ENCODE results near the gene RAB6B.
"Not testable (repeated sequence)": the region's sequence is repeated elsewhere in the genome, so short reads cannot be mapped to it uniquely, and the experiment has no call there.

RAB6B gene

GRCh38 chr3:133799794-133800585, 95.7 kb downstream of the RAB6B start:
- Histone ChIP-seq H3K4me3 (ENCODE audit: low read length) (no peak overlapping the region), H2AFZ (ENCODE audit: low read depth, low read length) (no peak overlapping the region), H3K9me3 (ENCODE audit: low read length) (no peaks in the 10 kb centered on the region), H3K4me1 (ENCODE audit: insufficient read depth, low read length) (no peaks in the 10 kb centered on the region), H3K27me3 (ENCODE audit: insufficient read depth, low read length) (peaks cover 11% of the 10 kb centered on the region), H3K36me3 (ENCODE audit: insufficient read depth, low read length) (no peaks in the 10 kb centered on the region)

GRCh38 chr3:133797396-133798105, 98.1 kb downstream of the RAB6B start:
- peaks cover 11% of the 10 kb centered on the region for H3K27me3 ChIP-seq (ENCODE audit: insufficient read depth, low read length)

GRCh38 chr3:133792171-133792763, 103.4 kb downstream of the RAB6B start:
- Histone ChIP-seq H2AFZ (ENCODE audit: low read depth, low read length) (no peak overlapping the region), H3K4me1 (ENCODE audit: insufficient read depth, low read length) (no peaks in the 10 kb centered on the region), H3K27me3 (ENCODE audit: insufficient read depth, low read length) (no peaks in the 10 kb centered on the region), H3K4me3 (ENCODE audit: low read length) (no peak overlapping the region), H3K9me3 (ENCODE audit: low read length) (peaks cover 3% of the 10 kb centered on the region), H3K36me3 (ENCODE audit: insufficient read depth, low read length) (no peaks in the 10 kb centered on the region)

More at GRCh38 chr3:133797396-133798105, 98.1 kb downstream of the RAB6B start:
- Histone ChIP-seq H3K36me3 (ENCODE audit: insufficient read depth, low read length) (no peaks in the 10 kb centered on the region), H3K4me3 (ENCODE audit: low read length) (no peak overlapping the region), H3K9me3 (ENCODE audit: low read length) (no peaks in the 10 kb centered on the region), H2AFZ (ENCODE audit: low read depth, low read length) (no peak overlapping the region), H3K4me1 (ENCODE audit: insufficient read depth, low read length) (no peaks in the 10 kb centered on the region)

- Histone ChIP-seq H2AFZ (ENCODE audit: low read depth, low read length) (no peak overlapping the region), H3K36me3 (ENCODE audit: insufficient read depth, low read length) (no peaks in the 10 kb centered on the region), H3K4me3 (ENCODE audit: low read length) (no peak overlapping the region), H3K27me3 (ENCODE audit: insufficient read depth, low read length) (no peaks in the 10 kb centered on the region), H3K4me1 (ENCODE audit: insufficient read depth, low read length) (no peaks in the 10 kb centered on the region), H3K9me3 (ENCODE audit: low read length) (peaks cover 3% of the 10 kb centered on the region)
These were observed 107.7 kb downstream of the RAB6B start for GRCh38 chr3:133788024-133788423.

GRCh38 chr3:133783762-133784161, 111.9 kb downstream of the RAB6B start:
- Histone ChIP-seq H3K4me1 (ENCODE audit: insufficient read depth, low read length) (no peaks in the 10 kb centered on the region), H3K9me3 (ENCODE audit: low read length) (no peaks in the 10 kb centered on the region), H2AFZ (ENCODE audit: low read depth, low read length) (no peak overlapping the region), H3K4me3 (ENCODE audit: low read length) (no peak overlapping the region), H3K27me3 (ENCODE audit: insufficient read depth, low read length) (peaks cover 4% of the 10 kb centered on the region), H3K36me3 (ENCODE audit: insufficient read depth, low read length) (no peaks in the 10 kb centered on the region)

- H3K4me3 ChIP-seq (ENCODE audit: low read length) = no peak overlapping the region
- no peaks in the 10 kb centered on the region for H3K9me3 ChIP-seq (ENCODE audit: low read length)
- no peaks in the 10 kb centered on the region for H3K36me3 ChIP-seq (ENCODE audit: insufficient read depth, low read length)
These were observed 113.2 kb downstream of the RAB6B start for GRCh38 chr3:133782454-133782853.

GRCh38 chr3:133781570-133781969, 114.1 kb downstream of the RAB6B start:
- Histone ChIP-seq H3K4me3 (ENCODE audit: low read length) (no peak overlapping the region), H3K27me3 (ENCODE audit: insufficient read depth, low read length) (peaks cover 10% of the 10 kb centered on the region), H2AFZ (ENCODE audit: low read depth, low read length) (no peak overlapping the region), H3K9me3 (ENCODE audit: low read length) (no peaks in the 10 kb centered on the region), H3K36me3 (ENCODE audit: insufficient read depth, low read length) (no peaks in the 10 kb centered on the region), H3K4me1 (ENCODE audit: insufficient read depth, low read length) (no peaks in the 10 kb centered on the region)

More at GRCh38 chr3:133782454-133782853, 113.2 kb downstream of the RAB6B start:
- Histone ChIP-seq H3K4me1 (ENCODE audit: insufficient read depth, low read length) (no peaks in the 10 kb centered on the region), H2AFZ (ENCODE audit: low read depth, low read length) (no peak overlapping the region), H3K27me3 (ENCODE audit: insufficient read depth, low read length) (peaks cover 10% of the 10 kb centered on the region)

- H3K27me3 ChIP-seq (ENCODE audit: insufficient read depth, low read length); H3K9me3 ChIP-seq (ENCODE audit: low read length); H3K4me3 ChIP-seq (ENCODE audit: low read length); H2AFZ ChIP-seq (ENCODE audit: low read depth, low read length); H3K36me3 ChIP-seq (ENCODE audit: insufficient read depth, low read length); H3K4me1 ChIP-seq (ENCODE audit: insufficient read depth, low read length): not testable (repeated sequence)
These were observed 114.9 kb downstream of the RAB6B start for GRCh38 chr3:133780756-133781155.

- no peak overlapping the region for H3K4me3 ChIP-seq (ENCODE audit: low read length)
These were observed 116.0 kb downstream of the RAB6B start for GRCh38 chr3:133779626-133780203.

GRCh38 chr3:133777807-133778568, 117.7 kb downstream of the RAB6B start:
- no peak overlapping the region for H3K4me3 ChIP-seq (ENCODE audit: low read length)
- no peaks in the 10 kb centered on the region for H3K36me3 ChIP-seq (ENCODE audit: insufficient read depth, low read length)

More at GRCh38 chr3:133779626-133780203, 116.0 kb downstream of the RAB6B start:
- H3K4me1 ChIP-seq (ENCODE audit: insufficient read depth, low read length) = no peaks in the 10 kb centered on the region
- H3K27me3 ChIP-seq (ENCODE audit: insufficient read depth, low read length) = peaks cover 10% of the 10 kb centered on the region
- H3K36me3 ChIP-seq (ENCODE audit: insufficient read depth, low read length) = no peaks in the 10 kb centered on the region
- no peak overlapping the region for H2AFZ ChIP-seq (ENCODE audit: low read depth, low read length)
- no peaks in the 10 kb centered on the region for H3K9me3 ChIP-seq (ENCODE audit: low read length)

GRCh38 chr3:133776794-133777438, 118.8 kb downstream of the RAB6B start:
- no peak overlapping the region for H3K4me3 ChIP-seq (ENCODE audit: low read length)
- no peaks in the 10 kb centered on the region for H3K36me3 ChIP-seq (ENCODE audit: insufficient read depth, low read length)
- H3K4me1 ChIP-seq (ENCODE audit: insufficient read depth, low read length) = no peaks in the 10 kb centered on the region
- no peak overlapping the region for H2AFZ ChIP-seq (ENCODE audit: low read depth, low read length)
- no peaks in the 10 kb centered on the region for H3K9me3 ChIP-seq (ENCODE audit: low read length)
- H3K27me3 ChIP-seq (ENCODE audit: insufficient read depth, low read length) = peaks cover 10% of the 10 kb centered on the region

More at GRCh38 chr3:133777807-133778568, 117.7 kb downstream of the RAB6B start:
- Histone ChIP-seq H3K9me3 (ENCODE audit: low read length) (no peaks in the 10 kb centered on the region), H3K27me3 (ENCODE audit: insufficient read depth, low read length) (peaks cover 10% of the 10 kb centered on the region), H3K4me1 (ENCODE audit: insufficient read depth, low read length) (no peaks in the 10 kb centered on the region), H2AFZ (ENCODE audit: low read depth, low read length) (no peak overlapping the region)

GRCh38 chr3:133775835-133776234, 119.8 kb downstream of the RAB6B start:
- no peaks in the 10 kb centered on the region for H3K4me1 ChIP-seq (ENCODE audit: insufficient read depth, low read length)
- no peak overlapping the region for H3K4me3 ChIP-seq (ENCODE audit: low read length)
- peaks cover 10% of the 10 kb centered on the region for H3K27me3 ChIP-seq (ENCODE audit: insufficient read depth, low read length)
- H2AFZ ChIP-seq (ENCODE audit: low read depth, low read length) = no peak overlapping the region
- H3K9me3 ChIP-seq (ENCODE audit: low read length) = no peaks in the 10 kb centered on the region
- no peaks in the 10 kb centered on the region for H3K36me3 ChIP-seq (ENCODE audit: insufficient read depth, low read length)
